GM18861 (cell line): ENCODE data around the gene OR8J3.
"Not testable (repeated sequence)": the region's sequence is repeated elsewhere in the genome, so short reads cannot be mapped to it uniquely, and the experiment has no call there.

Experiments
- ATAC-seq: cut with Tn5 transposase; IDR thresholded peaks from one replicate; pipeline ENCODE4 v1.9.1; 2021; ENCODE audit not compliant: unreplicated experiment

Gene OR8J3

DNA sequence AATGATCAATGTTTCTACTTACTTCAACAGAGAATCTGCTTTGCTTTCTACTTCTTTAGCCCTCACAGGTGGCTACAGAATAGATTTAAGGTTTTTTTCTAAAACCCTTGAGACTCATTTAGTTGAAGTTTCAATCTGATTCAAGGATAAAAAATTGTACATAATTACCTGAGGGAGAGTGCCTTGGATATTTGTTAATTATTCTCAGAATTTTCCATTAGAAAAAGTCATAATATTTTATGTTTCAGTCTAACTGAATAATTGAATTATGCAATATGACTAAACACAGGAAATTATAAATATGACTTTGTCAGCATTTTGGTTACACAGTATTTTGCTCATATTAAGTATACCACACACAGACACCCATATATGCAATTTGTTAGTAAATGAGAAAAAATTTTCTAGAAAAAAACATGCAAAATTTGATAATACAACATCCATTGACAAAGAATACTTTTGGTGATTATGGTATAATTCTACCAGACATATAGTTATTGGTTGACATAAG lies at the start of gene OR8J3:
TSS of gene OR8J3 (minus strand) at position 51 of the 511 bp plus-strand sequence. CDS start 2,483 bp downstream, outside the sequence.
- no peak for ATAC-seq

DNA sequence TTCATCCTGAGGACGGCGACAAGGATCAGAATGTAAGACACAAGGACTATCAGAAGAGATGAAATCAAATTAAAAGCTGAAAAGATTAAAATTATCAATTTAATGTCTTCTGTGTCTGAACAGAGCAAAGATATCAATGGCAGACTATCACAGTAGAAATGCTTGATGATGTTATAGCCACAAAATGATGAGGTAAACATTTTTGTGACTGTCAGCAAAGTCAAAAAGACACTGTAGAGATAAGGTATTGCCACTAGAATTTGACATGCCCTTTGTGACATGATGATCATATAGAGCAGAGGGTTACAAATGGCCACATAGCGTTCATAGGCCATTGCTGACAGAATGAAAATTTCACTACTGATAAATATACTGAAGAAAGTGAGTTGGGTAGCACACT lies 48.6 kb upstream of the OR8J3 start:
- no peak for ATAC-seq

DNA sequence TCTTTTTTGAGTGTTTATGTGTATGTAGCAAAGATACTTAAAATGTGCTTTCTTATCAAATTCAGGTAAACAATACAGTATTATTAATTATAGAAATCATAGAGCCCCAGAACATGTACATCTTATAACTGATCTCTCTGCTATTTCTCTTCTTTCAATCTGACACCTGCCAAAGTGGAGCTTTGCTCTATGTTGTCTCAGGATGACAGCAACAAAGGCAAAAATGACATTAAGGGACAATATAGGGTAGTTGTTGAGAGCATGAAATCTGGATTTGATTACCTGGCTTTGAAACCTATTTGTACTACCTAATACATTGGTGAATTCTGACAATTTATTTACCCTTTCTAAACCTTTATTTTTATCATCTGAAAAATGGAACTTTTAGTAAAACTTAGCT lies 43.5 kb upstream of the OR8J3 start:
- no peak for ATAC-seq

DNA sequence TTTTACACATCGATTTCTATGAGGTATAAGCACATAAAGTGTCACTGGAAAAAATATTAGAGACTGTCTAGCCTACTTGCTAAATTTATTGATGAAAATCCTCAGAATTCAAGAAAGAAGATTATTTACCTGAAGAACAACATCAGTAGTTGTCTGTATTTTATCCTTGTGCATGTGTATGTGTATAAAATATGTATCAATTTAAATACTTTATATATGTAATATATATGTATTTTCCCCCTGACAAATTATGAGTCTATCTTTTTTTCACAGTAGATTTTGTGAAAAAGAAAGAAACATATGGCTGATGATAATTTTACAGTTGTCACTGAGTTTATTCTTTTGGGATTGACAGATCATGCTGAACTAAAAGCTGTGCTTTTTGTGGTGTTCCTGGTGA lies 36.3 kb upstream of the OR8J3 start, which contains the start of gene OR5J2:
TSS of gene OR5J2 (plus strand) at position 301 of the 400 bp plus-strand sequence. CDS start at position 301, 0 bp downstream.
- no peak for ATAC-seq

GRCh38 chr11:56172256-56172830 lies 32.3 kb upstream of the OR8J3 start:
- ATAC-seq: no peak

DNA sequence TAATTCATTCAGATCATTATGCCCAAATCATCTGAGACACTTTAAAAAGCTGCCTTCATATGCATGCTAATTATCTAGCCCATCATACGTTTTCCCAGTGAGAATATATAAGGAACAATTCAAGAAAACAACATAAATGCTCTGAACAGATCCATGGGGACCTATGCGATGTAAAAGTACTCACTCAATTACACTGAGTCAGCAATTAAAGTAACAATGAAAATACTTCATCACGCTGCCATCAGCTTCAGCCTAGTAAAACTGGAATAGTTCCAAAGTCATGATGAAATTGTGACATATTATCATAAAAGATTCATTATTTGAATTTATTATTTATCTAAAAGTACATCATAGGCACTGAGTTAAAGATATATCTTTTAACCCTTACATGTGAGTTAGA lies 23.8 kb upstream of the OR8J3 start:
- ATAC-seq: no peak

GRCh38 chr11:56160217-56160616 lies 20.2 kb upstream of the OR8J3 start, which contains the start of gene OR8K5:
Gene OR8K5 (minus strand): TSS chr11:56160317. CDS start chr11:56160317, 0 bp downstream.
- ATAC-seq: no peak

- no peak for ATAC-seq
Measured at GRCh38 chr11:56152333-56152732, 12.3 kb upstream of the OR8J3 start.

- ATAC-seq: no peak
Measured at GRCh38 chr11:56151376-56151775, 11.4 kb upstream of the OR8J3 start.

- ATAC-seq: not testable (repeated sequence)
Measured at GRCh38 chr11:56143681-56144080, 3.7 kb upstream of the OR8J3 start.

GRCh38 chr11:56122073-56122472 lies 17.9 kb downstream of the OR8J3 start, which contains the start of gene OR8H3:
Gene OR8H3 (plus strand): TSS chr11:56122373. CDS start chr11:56122373, 0 bp downstream.
- no peak for ATAC-seq

DNA sequence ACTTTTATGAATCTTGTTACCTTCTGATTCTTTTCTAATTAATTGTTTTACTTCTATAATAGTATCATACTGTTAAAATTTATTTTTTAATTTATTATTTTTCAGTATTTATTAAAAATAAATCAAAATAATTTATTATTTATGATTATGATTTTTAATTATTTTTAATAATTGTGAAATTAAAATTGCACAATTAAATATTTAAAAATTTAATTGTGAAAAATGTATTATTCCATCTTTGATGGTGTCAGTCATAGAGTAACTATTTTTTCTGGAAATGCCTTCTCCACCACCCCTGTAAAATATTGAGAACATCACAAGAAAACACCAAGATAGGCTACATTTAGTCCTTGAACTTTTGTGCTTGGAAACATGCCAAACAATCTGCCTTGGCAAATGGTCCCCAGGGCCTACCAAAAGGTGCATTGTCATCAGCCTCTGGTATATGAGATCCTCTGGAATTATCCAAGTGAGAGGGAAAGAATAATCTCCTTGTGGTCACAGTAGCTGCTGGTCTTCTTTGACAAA lies 36.7 kb downstream of the OR8J3 start, which contains the start of gene OR8H2:
TSS of gene OR8H2 (plus strand) at position 478 of the 528 bp plus-strand sequence. CDS start 1,356 bp downstream, outside the sequence.
- no peak for ATAC-seq

GRCh38 chr11:56093008-56093407 lies 47.0 kb downstream of the OR8J3 start, which contains the start of gene OR8I2:
Gene OR8I2 (plus strand): TSS chr11:56093308. CDS start chr11:56093308, 0 bp downstream.
- no peak for ATAC-seq

DNA sequence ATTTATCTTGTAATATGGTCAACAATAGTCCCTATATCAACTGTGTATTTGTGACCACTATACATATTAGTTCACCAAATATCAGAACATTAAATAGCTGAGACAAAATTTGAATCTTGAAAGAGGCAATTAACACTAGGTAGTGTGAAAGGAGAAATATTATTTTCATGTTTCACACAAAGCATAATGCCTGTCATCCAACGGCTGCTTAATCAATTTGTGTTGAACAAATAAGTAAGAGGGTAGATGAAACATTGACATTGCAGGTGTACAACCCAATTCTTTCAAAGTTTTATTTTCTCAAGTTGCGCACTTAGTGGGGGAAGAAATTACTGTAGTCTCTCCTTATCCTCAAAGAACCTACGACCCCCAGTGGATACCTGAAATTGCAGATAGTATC lies 50.3 kb downstream of the OR8J3 start:
- ATAC-seq: no peak
